Measurements from ENCODE around the gene PFKP.

Gene PFKP

GRCh38 chr10:3146289-3146688 lies 78.9 kb downstream of the PFKP start:
- FAIRE-seq (no peak), DNase-seq (ENCODE audit: insufficient read length, low spot score) (no peak)
- TF ChIP-seq POLR2AphosphoS5 (IDR thresholded peaks at IDR 0.05; ENCODE audit: low read depth, low read length) (no peak), SPI1 (IDR thresholded peaks at IDR 0.05; ENCODE audit: low read depth, low read length) (no peak), POU2F2 (IDR thresholded peaks at IDR 0.05; ENCODE audit: low read depth, low read length) (no peak), PAX5 (IDR thresholded peaks at IDR 0.05; ENCODE audit: insufficient read depth, low read length, severe bottlenecking) (no peak), TAF1 (IDR thresholded peaks at IDR 0.05; ENCODE audit: low read depth, low read length) (no peak), POLR2A (IDR thresholded peaks at IDR 0.05; ENCODE audit: low read depth, low read length) (no peak)

GRCh38 chr10:3147117-3147820 lies 79.9 kb downstream of the PFKP start:
- DNase-seq (ENCODE audit: insufficient read length, low spot score): no peak
- TF ChIP-seq POU2F2 (IDR thresholded peaks at IDR 0.05; ENCODE audit: low read depth, low read length): no peak
- no peak for TF ChIP-seq POLR2AphosphoS5 (IDR thresholded peaks at IDR 0.05; ENCODE audit: low read depth, low read length)
- no peak for TF ChIP-seq TAF1 (IDR thresholded peaks at IDR 0.05; ENCODE audit: low read depth, low read length)
- TF ChIP-seq PAX5 (IDR thresholded peaks at IDR 0.05; ENCODE audit: insufficient read depth, low read length, severe bottlenecking): no peak
- TF ChIP-seq SPI1 (IDR thresholded peaks at IDR 0.05; ENCODE audit: low read depth, low read length): no peak
- TF ChIP-seq POLR2A (IDR thresholded peaks at IDR 0.05; ENCODE audit: low read depth, low read length): no peak
- no peak for FAIRE-seq

- TF ChIP-seq PAX5 (IDR thresholded peaks at IDR 0.05; ENCODE audit: insufficient read depth, low read length, severe bottlenecking): no peak
- TF ChIP-seq POU2F2 (IDR thresholded peaks at IDR 0.05; ENCODE audit: low read depth, low read length): no peak
- no peak for TF ChIP-seq POLR2A (IDR thresholded peaks at IDR 0.05; ENCODE audit: low read depth, low read length)
- no peak for TF ChIP-seq POLR2AphosphoS5 (IDR thresholded peaks at IDR 0.05; ENCODE audit: low read depth, low read length)
- TF ChIP-seq TAF1 (IDR thresholded peaks at IDR 0.05; ENCODE audit: low read depth, low read length): no peak
- no peak for TF ChIP-seq SPI1 (IDR thresholded peaks at IDR 0.05; ENCODE audit: low read depth, low read length)
- no peak for DNase-seq (ENCODE audit: insufficient read length, low spot score)
- no peak for FAIRE-seq
Observed at GRCh38 chr10:3148041-3148440, 80.7 kb downstream of the PFKP start.

GRCh38 chr10:3148994-3149393 lies 81.6 kb downstream of the PFKP start:
- TF ChIP-seq POU2F2 (IDR thresholded peaks at IDR 0.05; ENCODE audit: low read depth, low read length) (no peak), POLR2A (IDR thresholded peaks at IDR 0.05; ENCODE audit: low read depth, low read length) (no peak), POLR2AphosphoS5 (IDR thresholded peaks at IDR 0.05; ENCODE audit: low read depth, low read length) (no peak), TAF1 (IDR thresholded peaks at IDR 0.05; ENCODE audit: low read depth, low read length) (no peak), SPI1 (IDR thresholded peaks at IDR 0.05; ENCODE audit: low read depth, low read length) (no peak), PAX5 (IDR thresholded peaks at IDR 0.05; ENCODE audit: insufficient read depth, low read length, severe bottlenecking) (no peak)
- DNase-seq (ENCODE audit: insufficient read length, low spot score): no peak
- no peak for FAIRE-seq

- no peak for FAIRE-seq
- TF ChIP-seq TAF1 (IDR thresholded peaks at IDR 0.05; ENCODE audit: low read depth, low read length): no peak
- TF ChIP-seq POLR2A (IDR thresholded peaks at IDR 0.05; ENCODE audit: low read depth, low read length): no peak
- no peak for TF ChIP-seq PAX5 (IDR thresholded peaks at IDR 0.05; ENCODE audit: insufficient read depth, low read length, severe bottlenecking)
- TF ChIP-seq SPI1 (IDR thresholded peaks at IDR 0.05; ENCODE audit: low read depth, low read length): no peak
- no peak for TF ChIP-seq POU2F2 (IDR thresholded peaks at IDR 0.05; ENCODE audit: low read depth, low read length)
- TF ChIP-seq POLR2AphosphoS5 (IDR thresholded peaks at IDR 0.05; ENCODE audit: low read depth, low read length): no peak
- DNase-seq (ENCODE audit: insufficient read length, low spot score): no peak
Observed at GRCh38 chr10:3149918-3150317, 82.6 kb downstream of the PFKP start.

- no peak for TF ChIP-seq POLR2A (IDR thresholded peaks at IDR 0.05; ENCODE audit: low read depth, low read length)
- no peak for TF ChIP-seq PAX5 (IDR thresholded peaks at IDR 0.05; ENCODE audit: insufficient read depth, low read length, severe bottlenecking)
- TF ChIP-seq TAF1 (IDR thresholded peaks at IDR 0.05; ENCODE audit: low read depth, low read length): no peak
- no peak for TF ChIP-seq POU2F2 (IDR thresholded peaks at IDR 0.05; ENCODE audit: low read depth, low read length)
- no peak for TF ChIP-seq POLR2AphosphoS5 (IDR thresholded peaks at IDR 0.05; ENCODE audit: low read depth, low read length)
- no peak for TF ChIP-seq SPI1 (IDR thresholded peaks at IDR 0.05; ENCODE audit: low read depth, low read length)
- no peak for FAIRE-seq
- no peak for DNase-seq (ENCODE audit: insufficient read length, low spot score)
Observed at GRCh38 chr10:3150366-3150765, 83.0 kb downstream of the PFKP start.

- TF ChIP-seq PAX5 (IDR thresholded peaks at IDR 0.05; ENCODE audit: insufficient read depth, low read length, severe bottlenecking) (no peak), POLR2AphosphoS5 (IDR thresholded peaks at IDR 0.05; ENCODE audit: low read depth, low read length) (no peak), POLR2A (IDR thresholded peaks at IDR 0.05; ENCODE audit: low read depth, low read length) (no peak), POU2F2 (IDR thresholded peaks at IDR 0.05; ENCODE audit: low read depth, low read length) (no peak), TAF1 (IDR thresholded peaks at IDR 0.05; ENCODE audit: low read depth, low read length) (no peak), SPI1 (IDR thresholded peaks at IDR 0.05; ENCODE audit: low read depth, low read length) (no peak)
- DNase-seq (ENCODE audit: insufficient read length, low spot score) (no peak), FAIRE-seq (no peak)
Observed at GRCh38 chr10:3150961-3151360, 83.6 kb downstream of the PFKP start.

- no peak for FAIRE-seq
- TF ChIP-seq POLR2A (IDR thresholded peaks at IDR 0.05; ENCODE audit: low read depth, low read length) (no peak), PAX5 (IDR thresholded peaks at IDR 0.05; ENCODE audit: insufficient read depth, low read length, severe bottlenecking) (no peak)
- DNase-seq (ENCODE audit: insufficient read length, low spot score): no peak
Observed at GRCh38 chr10:3151889-3152565, 84.7 kb downstream of the PFKP start.

GRCh38 chr10:3152566-3152935 lies 85.2 kb downstream of the PFKP start:
- TF ChIP-seq SPI1 (IDR thresholded peaks at IDR 0.05; ENCODE audit: low read depth, low read length): no peak
- TF ChIP-seq TAF1 (IDR thresholded peaks at IDR 0.05; ENCODE audit: low read depth, low read length): no peak
- TF ChIP-seq PAX5 (IDR thresholded peaks at IDR 0.05; ENCODE audit: insufficient read depth, low read length, severe bottlenecking): no peak
- no peak for FAIRE-seq
- no peak for DNase-seq (ENCODE audit: insufficient read length, low spot score)

- DNase-seq (ENCODE audit: insufficient read length, low spot score) (no peak), FAIRE-seq (no peak)
- TF ChIP-seq POU2F2 (IDR thresholded peaks at IDR 0.05; ENCODE audit: low read depth, low read length) (no peak), TAF1 (IDR thresholded peaks at IDR 0.05; ENCODE audit: low read depth, low read length) (no peak), POLR2A (IDR thresholded peaks at IDR 0.05; ENCODE audit: low read depth, low read length) (no peak), SPI1 (IDR thresholded peaks at IDR 0.05; ENCODE audit: low read depth, low read length) (no peak), PAX5 (IDR thresholded peaks at IDR 0.05; ENCODE audit: insufficient read depth, low read length, severe bottlenecking) (no peak), POLR2AphosphoS5 (IDR thresholded peaks at IDR 0.05; ENCODE audit: low read depth, low read length) (no peak)
Observed at GRCh38 chr10:3154666-3155065, 87.3 kb downstream of the PFKP start.

Data from GM12891 (cell line).